H1 (cell line): ENCODE data around the gene CNNM2. TPM values are rescaled to one million over a fixed set of nuclear protein-coding genes. Genes with fewer than 3 reads are reported as not detected.

Experiments
- CTCF ChIA-PET: fragments of 300-600 bp; sonication (Branson Sonifier 250); formaldehyde crosslinking; loops from one replicate; lab custom pipeline; 2021; ENCODE audit not compliant: partially characterized antibody; lab: Charles Lee
- POLR2A ChIA-PET: fragments of 300-600 bp; sonication (Branson Sonifier 250); formaldehyde crosslinking; loops from one replicate; lab custom pipeline; 2021; ENCODE audit warnings: inconsistent platforms; ENCODE audit not compliant: partially characterized antibody; lab: Charles Lee
- DNase-seq, 2 experiments: peaks; one replicate each; pipeline versions ENCODE4 v3.0.0 to v3.0.0-alpha.2; 2010 to 2022; ENCODE audit warnings: low spot score in 2 of 2, low read depth in 1 of 2, mixed read lengths in 1 of 2
- FAIRE-seq: peaks from 2 replicates; lab custom pipeline; 2011; peaks lifted over from hg19 to GRCh38; lab: Jason Lieb, UNC
- H2AFZ ChIP-seq: 2 replicates; pipeline ENCODE4 v1.8.1; 2012; ENCODE audit warnings: low read length, inconsistent platforms
- H2AK5ac ChIP-seq: 2 replicates; pipeline ENCODE4 v1.6.1; 2013; ENCODE audit warnings: low read depth, low read length
- H2BK120ac ChIP-seq: replicated peaks from 2 replicates; pipeline ENCODE3; 2013; ENCODE audit warnings: low read depth, low read length, inconsistent platforms
- H2BK12ac ChIP-seq: 2 replicates; pipeline ENCODE4 v1.6.1; 2013; ENCODE audit warnings: low read depth, low read length
- H2BK15ac ChIP-seq: 2 replicates; pipeline ENCODE4 v1.6.1; 2013; ENCODE audit warnings: low read length
- H2BK20ac ChIP-seq: 2 replicates; pipeline ENCODE4 v1.6.1; 2013; ENCODE audit warnings: low read length
- H2BK5ac ChIP-seq: 2 replicates; pipeline ENCODE4 v1.6.1; 2013; ENCODE audit warnings: low read depth, low read length
- H3K14ac ChIP-seq: 2 replicates; pipeline ENCODE4 v1.6.1; 2013; ENCODE audit warnings: inconsistent platforms; ENCODE audit not compliant: insufficient read length
- H3K18ac ChIP-seq: 2 replicates; pipeline ENCODE4 v1.6.1; 2013; ENCODE audit warnings: low read length; ENCODE audit errors: extremely low read depth
- H3K23ac ChIP-seq: 2 replicates; pipeline ENCODE4 v1.6.1; 2013; ENCODE audit warnings: inconsistent platforms; ENCODE audit not compliant: insufficient read length
- H3K23me2 ChIP-seq: 2 replicates; pipeline ENCODE4 v1.6.1; 2013; ENCODE audit warnings: low read depth, low read length
- H3K27ac ChIP-seq: 2 replicates; pipeline ENCODE4 v1.6.1; 2011; ENCODE audit warnings: low read depth, low read length, inconsistent platforms
- H3K27me3 ChIP-seq, 4 experiments: replicated peaks in 1 of 4; 1 replicate in 1 of 4; 2 replicates in 3 of 4; pipeline versions ENCODE4 v1.6.1 to v1.8.1; 2011 to 2013; ENCODE audit warnings: low read length in 3 of 4, mild to moderate bottlenecking in 3 of 4, inconsistent platforms in 2 of 4, mixed read lengths in 2 of 4, moderate library complexity in 1 of 4; ENCODE audit not compliant: control insufficient read depth in 3 of 4, insufficient read depth in 3 of 4; ENCODE audit errors: extremely low read depth in 1 of 4
- H3K36me3 ChIP-seq, 4 experiments: 2 replicates each; pipeline versions ENCODE4 v1.6.1 to v1.8.1; 2011 to 2013; ENCODE audit warnings: mild to moderate bottlenecking in 4 of 4, low read length in 3 of 4, moderate library complexity in 2 of 4, control low read depth in 1 of 4, inconsistent platforms in 1 of 4; ENCODE audit not compliant: insufficient read depth in 4 of 4, control insufficient read depth in 2 of 4
- H3K4ac ChIP-seq: replicated peaks from 2 replicates; pipeline ENCODE3; 2013; ENCODE audit warnings: low read length, low read depth, mixed read lengths, inconsistent platforms; ENCODE audit not compliant: insufficient read length
- H3K4me1 ChIP-seq, 4 experiments: replicated peaks in 1 of 4; 1 replicate in 1 of 4; 2 replicates in 3 of 4; pipeline versions ENCODE4 v1.6.1 to v1.8.1; 2011 to 2013; ENCODE audit warnings: low read length in 3 of 4, inconsistent platforms in 2 of 4, mixed read lengths in 1 of 4; ENCODE audit not compliant: insufficient read depth in 4 of 4, control insufficient read depth in 3 of 4
- H3K4me2 ChIP-seq, 2 experiments: 2 replicates each; pipeline versions ENCODE4 v1.6.1 to v1.8.1; 2011 to 2013; ENCODE audit warnings: low read depth in 2 of 2, low read length in 2 of 2, control low read depth in 1 of 2, inconsistent platforms in 1 of 2, mild to moderate bottlenecking in 1 of 2; ENCODE audit not compliant: insufficient read depth in 1 of 2
- H3K4me3 ChIP-seq, 4 experiments: fragments of 200-600, 300-600 bp in 1 of 4; sonication (generic), shearing (Covaris generic), sonication (Bioruptor Twin) in 1 of 4; 2 replicates each; pipeline versions ENCODE4 v1.5.1 to v1.8.1; 2011 to 2016; ENCODE audit warnings: low read length in 4 of 4, low read depth in 3 of 4, control low read depth in 2 of 4, inconsistent platforms in 2 of 4, mild to moderate bottlenecking in 2 of 4, mixed read lengths in 1 of 4, moderate library complexity in 1 of 4; ENCODE audit not compliant: insufficient read depth in 2 of 4; ENCODE audit errors: extremely low read depth in 1 of 4
- H3K56ac ChIP-seq: replicated peaks from 2 replicates; pipeline ENCODE3; 2013; ENCODE audit warnings: low read depth, mild to moderate bottlenecking, mixed read lengths, low read length, inconsistent platforms; ENCODE audit not compliant: insufficient read length
- H3K79me1 ChIP-seq: 2 replicates; pipeline ENCODE4 v1.6.1; 2013; ENCODE audit warnings: low read depth, low read length, control low read depth
- H3K79me2 ChIP-seq, 2 experiments: 2 replicates each; pipeline versions ENCODE4 v1.6.1 to v1.8.1; 2012 to 2013; ENCODE audit warnings: low read length in 2 of 2, mild to moderate bottlenecking in 2 of 2, inconsistent platforms in 1 of 2; ENCODE audit not compliant: insufficient read depth in 2 of 2, control insufficient read depth in 1 of 2
- H3K9ac ChIP-seq, 4 experiments: replicated peaks in 1 of 4; 1 replicate in 1 of 4; 2 replicates in 3 of 4; pipeline versions ENCODE4 v1.6.1 to v1.8.1; 2011 to 2013; ENCODE audit warnings: low read depth in 3 of 4, low read length in 3 of 4, control low read depth in 2 of 4, mild to moderate bottlenecking in 2 of 4, moderate library complexity in 2 of 4, inconsistent platforms in 1 of 4; ENCODE audit errors: extremely low read depth in 1 of 4
- H3K9me3 ChIP-seq, 2 experiments: 2 replicates each; pipeline versions ENCODE4 v1.6.1 to v1.8.1; 2012 to 2013; ENCODE audit warnings: mild to moderate bottlenecking in 2 of 2, moderate library complexity in 2 of 2, control low read depth in 1 of 2, inconsistent platforms in 1 of 2, low read depth in 1 of 2, low read length in 1 of 2, mixed read lengths in 1 of 2; ENCODE audit not compliant: insufficient read depth in 2 of 2
- H4K20me1 ChIP-seq, 2 experiments: replicated peaks in 1 of 2; 2 replicates each; pipeline versions ENCODE3 to v1.8.1; 2011 to 2013; ENCODE audit warnings: inconsistent platforms in 2 of 2, low read length in 2 of 2, mild to moderate bottlenecking in 1 of 2; ENCODE audit not compliant: insufficient read depth in 2 of 2, control insufficient read depth in 1 of 2
- H4K5ac ChIP-seq: 2 replicates; pipeline ENCODE4 v1.6.1; 2013; ENCODE audit warnings: low read length, low read depth, mixed read lengths, inconsistent platforms; ENCODE audit not compliant: insufficient read length
- H4K8ac ChIP-seq: 2 replicates; pipeline ENCODE4 v1.8.0; 2013; ENCODE audit warnings: mild to moderate bottlenecking, moderate library complexity, low read length, inconsistent platforms; ENCODE audit not compliant: insufficient read depth; ENCODE audit errors: extremely low read depth
- H4K91ac ChIP-seq: replicated peaks from 2 replicates; pipeline ENCODE3; 2013; ENCODE audit warnings: low read length, mixed read lengths, inconsistent platforms; ENCODE audit not compliant: insufficient read length
- BCL11A ChIP-seq, 2 experiments: IDR thresholded peaks; one replicate each; pipeline ENCODE4 v1.6.1; 2011; ENCODE audit warnings: low read depth in 2 of 2, low read length in 2 of 2, mild to moderate bottlenecking in 2 of 2
- E2F6 ChIP-seq: IDR thresholded peaks from 2 replicates; pipeline ENCODE4 v1.6.1; 2012; ENCODE audit warnings: inconsistent platforms
- GTF2F1 ChIP-seq: IDR thresholded peaks from 2 replicates; pipeline ENCODE4 v1.6.1; 2012; ENCODE audit warnings: low read depth, low read length, improper control_type of control experiment, borderline replicate concordance
- KDM1A ChIP-seq: fragments of 200-600, 300-600 bp; sonication (generic); IDR thresholded peaks from 2 replicates; pipeline ENCODE4 v1.7.1; 2016; ENCODE audit warnings: mild to moderate bottlenecking, low read length, borderline replicate concordance
- KDM5A ChIP-seq: fragments of 200-600 bp; IDR thresholded peaks from 2 replicates; pipeline ENCODE4 v1.7.1; 2012; ENCODE audit warnings: mild to moderate bottlenecking, low read length, inconsistent platforms, mixed read lengths
- MAFK ChIP-seq: IDR thresholded peaks from 2 replicates; pipeline ENCODE4 v1.6.1; 2012; ENCODE audit warnings: low read depth, mild to moderate bottlenecking, improper control_type of control experiment, low read length
- NANOG ChIP-seq: IDR thresholded peaks from 2 replicates; pipeline ENCODE4 v1.6.1; 2011; ENCODE audit warnings: low read length, low read depth, mild to moderate bottlenecking, inconsistent platforms; ENCODE audit not compliant: insufficient read depth, poor library complexity, severe bottlenecking
- RXRA ChIP-seq: IDR thresholded peaks from 2 replicates; pipeline ENCODE4 v1.6.1; 2011; ENCODE audit warnings: low read depth, mild to moderate bottlenecking, low read length, moderate library complexity; ENCODE audit not compliant: insufficient read depth
- SIN3A ChIP-seq, 2 experiments: IDR thresholded peaks in 1 of 2; conservative IDR thresholded peaks in 1 of 2; 2 replicates each; pipeline ENCODE4 v1.6.1; 2011 to 2012; ENCODE audit warnings: low read length in 2 of 2, improper control_type of control experiment in 1 of 2, low read depth in 1 of 2, mild to moderate bottlenecking in 1 of 2
- SP1 ChIP-seq: IDR thresholded peaks from 2 replicates; pipeline ENCODE4 v1.6.1; 2011; ENCODE audit warnings: low read depth, low read length
- TAF7 ChIP-seq: optimal IDR thresholded peaks from 2 replicates; pipeline ENCODE3; 2011; ENCODE audit warnings: low read depth, mild to moderate bottlenecking, inconsistent platforms, low read length, moderate library complexity, borderline replicate concordance
- WGBS, 2 experiments: shearing (Covaris generic) in 1 of 2; methylation state at CpG; one replicate each; pipeline versions ENCODE4 v1.1.6 to v1.1.7; 2013 to 2015; ENCODE audit warnings: low lambda C conversion rate in 2 of 2, mixed read lengths in 2 of 2, inconsistent platforms in 1 of 2, low coverage in 1 of 2, missing lambda C conversion rate in 1 of 2; ENCODE audit not compliant: insufficient replicate concordance in 2 of 2, insufficient coverage in 1 of 2, insufficient read length in 1 of 2; ENCODE audit errors: extremely low coverage in 1 of 2, missing lambda C conversion rate in 1 of 2; 5-methylcytosine and 5-hydroxymethylcytosine counted together
- polyA plus RNA-seq, 7 experiments: library from polyadenylated mRNA; depleted of rRNA in 3 of 7; stranded (reverse) in 5 of 7; unstranded in 2 of 7; fragments of >200 nt in 5 of 7; fragments of 200-250 nt in 2 of 7; gene quantifications; 1 replicate in 5 of 7; 2 replicates in 1 of 7; 4 replicates in 1 of 7; pipeline versions ENCODE4 v1.2.1 to v1.2.3, GENCODE V29; 2011 to 2013; ENCODE audit warnings: missing spikeins in 2 of 7, mixed read lengths in 2 of 7
- total RNA-seq: library from RNA; stranded (reverse); fragmentation: NEBNext Ultra II Directional; extraction: Animal tissue kit (Norgen Biotek cat#: 25700); gene quantifications from 2 replicates; pipeline ENCODE4 v1.2.1, GENCODE V29; 2021
- TF ChIP-seq, protein P1 (sequence below): IDR thresholded peaks from 2 replicates; pipeline ENCODE4 v1.6.1; 2012; ENCODE audit warnings: inconsistent platforms

Gene CNNM2
- total and polyA plus RNA-seq, 2 of the 8 experiments (the other 6 are each of a cell fraction or from before 2014, with no cell fraction given) = 7.3 to 23.6 TPM

DNA sequence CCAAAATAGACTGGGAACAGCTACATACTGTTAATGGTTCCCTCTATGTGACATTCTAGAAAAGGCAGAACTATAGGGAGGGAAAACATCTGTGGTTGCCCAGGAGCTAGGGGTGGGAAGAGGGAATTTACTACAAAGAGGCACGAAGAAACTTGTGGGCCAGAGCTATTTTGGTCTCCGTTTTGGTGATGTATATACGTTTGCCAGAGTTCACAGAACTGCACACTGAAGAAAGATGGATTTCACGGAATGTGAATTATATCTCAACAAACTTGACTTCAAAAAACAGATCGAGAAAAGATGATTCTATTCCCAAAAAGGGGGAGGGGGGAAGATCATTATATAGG, 49.2 kb upstream of the CNNM2 start:
- no peak overlapping the region for H4K5ac ChIP-seq
- no peak overlapping the region for H3K4ac ChIP-seq
- peak overlapping the region; percentile 91 for H2AFZ ChIP-seq
- no peak for DNase-seq
- no peak overlapping the region for H3K27ac ChIP-seq
- H2BK5ac ChIP-seq = no peak overlapping the region
- CTCF ChIA-PET = interaction anchor here (0.6 to 1.4 kb wide), 10 partner anchors 9 to 1556 kb away, joined by 3 to 4 read pairs (median 3); no protein-coding TSS in a partner anchor
- H2BK20ac ChIP-seq = no peak overlapping the region
- peak overlapping the region; percentile 54 to 68 (median 63); a peak in 7 of 8 replicates for H3K4me3 ChIP-seq
- POLR2A ChIA-PET = interaction anchor here (0.6 to 3.0 kb wide), 8 partner anchors 10 to 224 kb away, joined by 3 to 18 read pairs (median 4); partner anchors contain the start of genes ARL3, BORCS7, SFXN2 and WBP1L
- H3K4me1 ChIP-seq = peaks cover 0 to 6% (median 3%) of the 10 kb centered on the region in 4 experiments; a peak in 5 of 7 replicates
- H3K14ac ChIP-seq = no peak overlapping the region
- H3K4me2 ChIP-seq = peak overlapping the region; percentile 88 to 97
- no peak overlapping the region for H4K91ac ChIP-seq
- no peaks in the 10 kb centered on the region for H3K79me1 ChIP-seq
- no peaks in the 10 kb centered on the region for H3K9me3 ChIP-seq
- peaks cover 10% of the 10 kb centered on the region for H3K23me2 ChIP-seq
- no peak overlapping the region for H3K56ac ChIP-seq
- H3K79me2 ChIP-seq = no peaks in the 10 kb centered on the region
- peak; percentile 85 for FAIRE-seq
- no peak overlapping the region for H4K8ac ChIP-seq
- H2BK12ac ChIP-seq = no peak overlapping the region
- no peak overlapping the region for H2BK120ac ChIP-seq
- no peaks in the 10 kb centered on the region; a peak in 1 of 7 replicates for H3K27me3 ChIP-seq
- no peaks in the 10 kb centered on the region for H4K20me1 ChIP-seq
- no peaks in the 10 kb centered on the region for H3K36me3 ChIP-seq
- no peak overlapping the region for H3K23ac ChIP-seq
- no peak overlapping the region for H3K18ac ChIP-seq
- no peak overlapping the region for H2BK15ac ChIP-seq
- peak overlapping the region in 1 of 4 experiments; percentile 44; a peak in 1 of 7 replicates for H3K9ac ChIP-seq
- 11% methylated on average over 5 of the region's 5 CpGs; no CpG with 5 or more reads in 1 of the 2 experiments for WGBS, 2 experiments
- no peak overlapping the region for H2AK5ac ChIP-seq
- TF ChIP-seq, protein P1, sequence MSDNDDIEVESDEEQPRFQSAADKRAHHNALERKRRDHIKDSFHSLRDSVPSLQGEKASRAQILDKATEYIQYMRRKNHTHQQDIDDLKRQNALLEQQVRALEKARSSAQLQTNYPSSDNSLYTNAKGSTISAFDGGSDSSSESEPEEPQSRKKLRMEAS = no peak
- no peak for TF ChIP-seq KDM1A
- TF ChIP-seq TAF7 = no peak
- TF ChIP-seq KDM5A = no peak
- no peak for TF ChIP-seq RXRA
- TF ChIP-seq SIN3A (conservative IDR thresholded peaks at IDR 0.05 in 1 of 2, IDR thresholded peaks at IDR 0.05 in 1 of 2; ENCODE audit: low read depth in 1 of 2, low read length in 2 of 2) = no peak
- TF ChIP-seq GTF2F1 = no peak
- TF ChIP-seq MAFK = no peak
- no peak for TF ChIP-seq BCL11A (IDR thresholded peaks at IDR 0.05; ENCODE audit: low read depth in 2 of 2, low read length in 2 of 2)
- no peak for TF ChIP-seq NANOG
- no peak for TF ChIP-seq SP1
- TF ChIP-seq E2F6 = no peak
